Measurements from ENCODE around the gene COQ3.
"Not testable (repeated sequence)": the region's sequence is repeated elsewhere in the genome, so short reads cannot be mapped to it uniquely, and the experiment has no call there.

COQ3 gene

DNA sequence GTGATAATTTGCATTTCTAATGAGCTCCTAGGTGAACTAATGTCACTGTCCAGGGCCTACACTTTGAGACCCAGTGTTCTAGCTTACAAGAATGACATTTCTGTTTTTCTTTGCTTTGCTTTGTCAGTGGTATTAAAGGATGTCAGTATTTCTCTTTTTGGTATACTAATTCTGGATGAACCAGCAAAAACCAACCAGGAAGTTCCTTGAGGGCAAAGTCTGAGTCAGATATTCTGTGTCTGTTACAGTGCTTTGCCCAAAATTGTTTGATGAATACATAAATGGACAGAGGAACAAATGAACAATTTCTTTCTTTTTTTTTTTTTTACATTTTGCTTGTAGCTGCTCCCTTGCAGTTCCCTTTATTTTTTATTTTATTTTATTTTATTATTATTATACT is 15.4 kb downstream of the COQ3 start:
- DNase-seq = no peak

- DNase-seq = no peak
Measured at GRCh38 chr6:99369533-99369932, 24.5 kb downstream of the COQ3 start.

GRCh38 chr6:99366852-99367251 is 27.1 kb downstream of the COQ3 start:
- DNase-seq = no peak

- DNase-seq = no peak
Measured at GRCh38 chr6:99364026-99364425, 30.0 kb downstream of the COQ3 start.

GRCh38 chr6:99362678-99363268 is 31.2 kb downstream of the COQ3 start:
- DNase-seq = no peak

- DNase-seq = no peak
Measured at GRCh38 chr6:99359800-99360199, 34.2 kb downstream of the COQ3 start.

DNA sequence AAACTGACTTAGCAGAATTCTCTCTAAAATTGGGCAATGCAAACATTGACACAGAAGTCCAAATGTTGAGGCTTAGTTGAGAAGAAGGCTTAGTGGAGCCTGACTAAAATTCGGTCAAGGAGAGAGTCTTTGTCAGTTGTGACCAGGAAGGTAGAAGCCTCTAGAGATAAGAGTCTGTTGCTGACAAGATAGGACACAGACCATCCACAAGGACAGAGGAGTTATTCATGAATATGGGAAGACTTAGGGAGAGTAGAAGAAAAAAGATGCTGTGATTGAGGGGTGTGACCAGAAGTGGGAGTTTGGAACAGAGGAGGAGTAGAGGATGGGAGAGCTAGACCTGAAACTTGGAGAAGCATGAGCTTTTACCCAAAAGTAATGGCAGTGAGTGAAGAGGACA is 37.4 kb downstream of the COQ3 start:
- DNase-seq = no peak

DNA sequence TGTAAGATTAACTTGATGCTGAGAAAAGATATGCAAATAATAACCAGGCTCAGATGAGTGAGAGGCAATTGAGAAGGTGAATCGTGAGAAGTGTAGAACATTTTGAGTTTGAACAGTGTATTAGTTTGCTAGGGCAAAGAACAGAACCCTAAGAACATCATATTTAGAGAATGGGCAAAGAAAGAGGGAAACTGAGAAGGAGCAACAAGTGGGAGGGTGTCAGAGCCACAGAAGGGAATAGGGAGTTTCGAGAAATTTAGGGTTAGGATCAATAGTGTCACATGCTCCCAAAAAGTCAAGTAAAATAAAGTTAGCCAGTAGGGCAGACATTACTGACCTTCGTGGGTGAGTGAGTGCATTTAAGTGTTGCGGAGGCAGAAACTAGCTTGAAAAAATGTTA is 39.0 kb downstream of the COQ3 start:
- no peak for DNase-seq

GRCh38 chr6:99353126-99353525 is 40.9 kb downstream of the COQ3 start:
- DNase-seq = no peak

GRCh38 chr6:99350573-99350972 is 43.4 kb downstream of the COQ3 start:
- DNase-seq = no peak

DNA sequence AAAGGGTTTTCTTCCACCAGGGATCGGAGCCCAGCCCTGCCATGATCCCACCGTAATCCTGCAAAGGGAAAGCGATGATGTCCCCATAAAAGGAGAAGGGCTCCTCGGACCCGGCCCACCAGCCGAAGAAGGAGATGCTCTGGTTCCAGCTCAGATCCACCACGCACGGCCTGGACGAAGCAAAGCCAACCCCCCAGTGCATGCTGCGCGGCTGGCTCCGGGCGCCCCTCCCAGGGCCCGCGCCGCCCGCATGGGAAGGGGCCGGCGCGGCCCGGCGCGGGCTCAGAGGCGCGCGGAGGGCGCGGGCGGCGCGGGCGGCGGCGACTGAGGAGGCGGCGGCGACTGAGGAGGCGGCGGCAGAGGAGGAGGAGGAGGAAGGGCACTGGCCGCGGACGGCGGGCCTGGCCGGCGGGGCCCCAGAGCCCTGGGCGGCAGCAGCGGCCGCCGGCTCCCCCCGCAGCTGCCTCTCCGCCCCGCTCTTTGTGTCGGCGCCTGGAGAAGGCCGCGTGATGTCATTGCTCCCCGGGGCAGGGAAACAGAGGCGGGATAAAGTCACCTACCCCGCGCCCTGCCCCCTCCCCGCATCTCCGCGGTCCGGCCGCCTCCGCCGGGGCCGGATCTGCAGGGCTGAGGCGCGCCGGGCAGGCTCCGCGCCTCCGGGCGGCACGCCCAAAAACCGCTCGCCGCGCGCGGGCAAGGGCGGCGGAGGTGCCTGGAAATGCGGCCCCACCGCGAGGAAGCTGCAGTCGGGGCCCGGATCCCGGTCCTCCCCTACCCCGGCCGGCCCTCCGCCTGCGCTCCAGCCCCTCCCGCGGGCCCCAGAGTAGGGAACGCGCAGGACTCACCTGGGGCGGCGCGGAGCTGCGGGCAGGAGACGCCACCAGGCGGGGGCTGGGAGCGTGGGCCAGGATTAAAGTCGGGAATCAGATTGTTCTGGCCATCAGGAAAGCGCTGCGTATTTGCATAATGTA is 44.5 kb downstream of the COQ3 start, which contains the start of gene FAXC:
Gene FAXC (minus strand): TSS at position 504 of the 971 bp plus-strand sequence. CDS start 302 bp downstream, at position 202.
- DNase-seq = no peak

- DNase-seq = no peak
Measured at GRCh38 chr6:99348288-99349170, 45.5 kb downstream of the COQ3 start.

GRCh38 chr6:99347804-99348203 is 46.2 kb downstream of the COQ3 start:
- no peak for DNase-seq

- no peak for DNase-seq
Measured at GRCh38 chr6:99346595-99346994, 47.4 kb downstream of the COQ3 start.

DNA sequence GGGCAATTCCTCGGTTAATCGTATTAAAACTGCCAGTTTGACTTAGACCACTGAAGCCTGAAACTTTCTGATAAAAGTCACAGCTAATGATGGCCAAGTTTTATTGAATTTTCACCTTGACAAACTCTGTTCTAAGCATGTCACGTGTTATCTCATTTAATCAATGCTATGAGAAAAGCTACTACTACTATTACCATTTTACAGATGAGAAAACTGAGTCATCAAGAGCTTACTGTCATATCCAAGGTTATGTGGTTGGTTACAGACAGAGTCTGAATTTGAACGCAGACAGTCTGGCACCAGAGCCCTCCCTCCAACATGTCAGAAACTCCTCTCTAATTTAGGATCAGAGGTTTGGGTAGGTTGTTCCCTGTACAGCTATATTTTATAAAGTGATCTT is 48.8 kb downstream of the COQ3 start:
- DNase-seq = no peak

- DNase-seq = no peak
Measured at GRCh38 chr6:99344289-99344688, 49.7 kb downstream of the COQ3 start.

- no peak for DNase-seq
Measured at GRCh38 chr6:99341862-99342455, 52.0 kb downstream of the COQ3 start.

GRCh38 chr6:99338188-99338587 is 55.8 kb downstream of the COQ3 start:
- DNase-seq = no peak

GRCh38 chr6:99335298-99335697 is 58.7 kb downstream of the COQ3 start:
- DNase-seq = not testable (repeated sequence)

DNA sequence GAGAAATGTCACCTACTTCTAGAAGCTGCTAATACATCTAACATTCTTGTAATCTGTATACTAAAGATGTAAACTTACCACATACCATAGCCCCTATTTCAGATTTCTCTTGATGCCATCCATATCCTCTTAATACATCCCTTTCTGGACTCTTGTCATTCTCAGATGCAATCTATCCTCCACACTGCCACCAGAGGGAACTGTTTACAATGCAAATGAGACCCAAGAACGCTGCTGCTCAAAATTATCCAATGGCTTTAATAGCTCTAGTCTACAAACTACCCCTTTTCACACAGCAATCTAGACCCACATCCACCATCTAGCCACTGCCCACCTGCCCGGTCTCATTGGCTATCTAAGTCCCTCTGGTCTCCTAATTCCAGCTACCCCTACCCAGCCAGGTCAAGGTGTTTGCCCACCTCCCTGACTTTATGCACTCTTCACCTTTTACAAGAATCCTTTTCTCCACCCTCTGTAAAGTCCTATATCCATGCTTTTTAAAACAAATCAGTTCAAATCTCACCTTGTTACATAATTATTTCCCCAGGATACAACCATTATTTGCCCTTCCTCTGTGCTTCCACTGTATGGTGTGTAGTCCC is 59.4 kb downstream of the COQ3 start:
- no peak for DNase-seq

DNA sequence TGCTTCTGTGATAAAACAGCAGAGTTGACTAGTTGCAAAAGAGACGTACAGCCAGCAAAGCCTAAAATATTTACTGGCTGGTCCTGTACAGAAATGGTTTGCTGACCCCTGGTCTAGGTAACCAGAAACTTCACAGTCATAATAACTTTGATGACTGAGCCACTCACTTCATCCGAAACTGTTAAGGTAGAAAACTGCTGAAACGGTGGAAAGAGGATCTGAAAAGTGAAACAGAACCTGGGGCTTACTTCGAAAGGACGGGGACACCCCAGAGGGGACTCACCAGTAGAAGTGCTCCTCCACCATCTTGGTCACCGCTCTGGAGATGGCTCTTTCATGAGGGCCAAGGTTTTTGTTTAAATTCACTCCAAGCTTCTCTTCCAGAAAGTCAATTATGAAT is 60.9 kb downstream of the COQ3 start:
- DNase-seq = no peak

DNA sequence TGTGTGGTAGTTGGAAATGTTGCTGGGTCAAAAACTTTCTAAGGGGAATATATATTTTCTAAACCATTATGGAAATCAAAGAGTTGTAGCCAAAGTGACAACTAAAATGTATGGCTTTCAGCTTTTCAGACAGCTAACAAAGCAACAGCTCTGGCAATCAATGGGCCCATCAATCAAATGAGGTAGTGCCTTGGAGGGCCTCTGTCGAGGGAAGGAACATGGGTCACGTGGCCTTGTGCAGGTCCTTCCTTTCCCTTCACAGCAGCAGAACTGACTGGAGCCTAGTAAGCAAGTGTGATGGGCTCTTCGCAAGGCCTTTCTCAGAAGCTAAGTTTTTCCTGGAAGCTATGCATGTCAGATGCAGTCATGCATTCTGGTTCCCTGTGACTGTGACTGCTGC is 62.5 kb downstream of the COQ3 start:
- no peak for DNase-seq
